HepG2 (cell line): Measurements from ENCODE around the gene SPDYE4. TPM values are rescaled to one million over a fixed set of nuclear protein-coding genes. Genes with fewer than 3 reads are reported as not detected.

Source experiments
- ATAC-seq: fragments of 200-7000 bp; cut with Tn5 transposase; 3 replicates; pipeline ENCODE4 v1.9.1; 2020; ENCODE audit warnings: mild to moderate bottlenecking, moderate library complexity
- BruUV-seq: library from RNA; stranded (reverse); fragments of 400-500 nt; replicated peaks from 2 replicates; lab custom pipeline; 2021; lab: Mats Ljungman, UMichigan
- CTCF ChIA-PET: fragments of 300-600 bp; formaldehyde crosslinking; extraction: SDS; loops from one replicate; lab custom pipeline; 2021; ENCODE audit warnings: low total read pairs, inconsistent platforms, low intra/inter-chr PET ratio; lab: Yijun Ruan, JAX
- POLR2A ChIA-PET: fragments of 350-600 bp; sonication (Branson Sonifier 250); formaldehyde crosslinking; loops from one replicate; lab custom pipeline; 2020; ENCODE audit warnings: antibody characterized with exemption, inconsistent platforms; lab: Yijun Ruan, JAX
- DNase-seq: peaks from one replicate; pipeline ENCODE4 v3.0.0-alpha.2; 2015; ENCODE audit warnings: low spot score
- FAIRE-seq: peaks from 3 replicates; lab custom pipeline; 2011; peaks lifted over from hg19 to GRCh38; lab: Jason Lieb, UNC
- H2AFZ ChIP-seq: one replicate; pipeline ENCODE4 v1.6.1; 2011; ENCODE audit warnings: low read length, inconsistent platforms
- H3K27ac ChIP-seq: fragments of 300-600 bp; 3 replicates; pipeline ENCODE4 v1.8.0; 2011; ENCODE audit warnings: mixed run types, mild to moderate bottlenecking, mixed read lengths, low read length, inconsistent platforms; ENCODE audit not compliant: insufficient read depth; ENCODE audit errors: extremely low read length
- H3K27me3 ChIP-seq, 2 experiments: fragments of 200-600 bp in 1 of 2; 2 replicates in 1 of 2; 3 replicates in 1 of 2; pipeline versions ENCODE4 v1.6.0 to v1.8.0; 2011; ENCODE audit warnings: low read length in 2 of 2, mild to moderate bottlenecking in 2 of 2, moderate library complexity in 2 of 2, inconsistent platforms in 1 of 2; ENCODE audit not compliant: insufficient read depth in 2 of 2, control insufficient read depth in 1 of 2
- H3K36me3 ChIP-seq, 2 experiments: fragments of 200-600 bp in 1 of 2; replicated peaks in 1 of 2; 2 replicates in 1 of 2; 3 replicates in 1 of 2; pipeline versions ENCODE4 v1.5.1 to v1.8.0; 2011; ENCODE audit warnings: low read length in 2 of 2, inconsistent platforms in 1 of 2; ENCODE audit not compliant: insufficient read depth in 2 of 2, control insufficient read depth in 1 of 2
- H3K4me1 ChIP-seq: 2 replicates; pipeline ENCODE4 v1.5.1; 2012; ENCODE audit warnings: low read length, inconsistent platforms; ENCODE audit not compliant: insufficient read depth
- H3K4me2 ChIP-seq: 2 replicates; pipeline ENCODE4 v1.6.0; 2011; ENCODE audit warnings: low read depth, low read length, inconsistent platforms
- H3K4me3 ChIP-seq, 3 experiments: fragments of 200-600 bp in 1 of 3; sonication (generic), shearing (Covaris generic) in 1 of 3; replicated peaks in 1 of 3; 2 replicates each; pipeline ENCODE4 v1.5.1; 2011 to 2016; ENCODE audit warnings: low read length in 3 of 3, inconsistent platforms in 2 of 3, low read depth in 2 of 3, mild to moderate bottlenecking in 2 of 3, control low read depth in 1 of 3, mixed read lengths in 1 of 3; ENCODE audit not compliant: insufficient read depth in 1 of 3
- H3K79me2 ChIP-seq: one replicate; pipeline ENCODE4 v1.6.1; 2011; ENCODE audit warnings: low read length, inconsistent platforms; ENCODE audit not compliant: insufficient read depth
- H3K9ac ChIP-seq: 2 replicates; pipeline ENCODE4 v1.6.0; 2011; ENCODE audit warnings: mild to moderate bottlenecking, low read depth, low read length, inconsistent platforms; ENCODE audit not compliant: insufficient read depth
- H3K9me3 ChIP-seq: 2 replicates; pipeline ENCODE4 v1.5.1; 2012; ENCODE audit warnings: mild to moderate bottlenecking, low read length
- H4K20me1 ChIP-seq: 2 replicates; pipeline ENCODE4 v1.6.0; 2011; ENCODE audit warnings: inconsistent platforms, mild to moderate bottlenecking, low read length, moderate library complexity; ENCODE audit not compliant: insufficient read depth
- GABPB1 ChIP-seq: IDR thresholded peaks from 2 replicates; pipeline ENCODE4 v1.6.1; 2016; ENCODE audit warnings: mild to moderate bottlenecking, missing genetic modification reagents, moderate library complexity, missing compliant biosample characterization
- PHF21A ChIP-seq: sonication (generic); formaldehyde crosslinking; IDR thresholded peaks from 2 replicates; pipeline ENCODE4 v1.5.0; 2020; ENCODE audit warnings: mild to moderate bottlenecking, missing genetic modification reagents
- STAG1 ChIP-seq: sonication (generic); formaldehyde crosslinking; IDR thresholded peaks from 2 replicates; pipeline ENCODE4 v1.4.0; 2020; ENCODE audit warnings: missing genetic modification reagents
- ZNF574 ChIP-seq: sonication (generic); formaldehyde crosslinking; IDR thresholded peaks from 2 replicates; pipeline ENCODE4 v1.4.0; 2020; ENCODE audit warnings: missing genetic modification reagents
- ZNF670 ChIP-seq: sonication (generic); formaldehyde crosslinking; IDR thresholded peaks from 2 replicates; pipeline ENCODE4 v1.8.0; 2022; ENCODE audit warnings: mild to moderate bottlenecking, missing genetic modification reagents, borderline replicate concordance
- WGBS: methylation state at CpG from one replicate; pipeline ENCODE4 v1.1.6; 2017; ENCODE audit warnings: low lambda C conversion rate; 5-methylcytosine and 5-hydroxymethylcytosine counted together
- in situ Hi-C: cut with HindIII; loops from 2 replicates; pipeline ENCODE4 v1.10.0; 2017; ENCODE audit warnings: low pct_unique_long_range_greater_than_20kb; ENCODE audit not compliant: extremely low pct_ligation_motif_present
- intact Hi-C: fragments of 100-400 bp; cut with micrococcal nuclease; formaldehyde crosslinking; loops from one replicate; pipeline ENCODE4 v1.10.0; 2022; ENCODE audit not compliant: unreplicated experiment
- polyA plus RNA-seq, 8 experiments: library from polyadenylated mRNA; depleted of rRNA in 3 of 8; stranded (reverse) in 7 of 8; unstranded in 1 of 8; fragments of >200 nt; fragmentation: Illumina TruSeq in 4 of 8; extraction: Trizol in 4 of 8; gene quantifications; 2 replicates each; pipeline versions ENCODE4 v1.2.1 to v1.2.3, GENCODE V29; 2011 to 2016; ENCODE audit warnings: low read depth in 4 of 8, missing spikeins in 1 of 8, mixed read lengths in 1 of 8; ENCODE audit not compliant: insufficient read depth in 1 of 8
- total RNA-seq, 5 experiments: library from RNA; depleted of rRNA; stranded (reverse); fragments of >200 nt; fragmentation: Illumina TruSeq; extraction: Trizol; gene quantifications; 2 replicates each; pipeline ENCODE4 v1.2.3, GENCODE V29; 2016; ENCODE audit warnings: low read depth in 1 of 5
- TF ChIP-seq, protein P1 (sequence below): sonication (generic); formaldehyde crosslinking; IDR thresholded peaks from 2 replicates; pipeline ENCODE4 v1.4.0; 2020; ENCODE audit warnings: missing genetic modification reagents
- TF ChIP-seq, protein P2 (sequence below): sonication (generic); formaldehyde crosslinking; IDR thresholded peaks from 2 replicates; pipeline ENCODE4 v1.5.0; 2020; ENCODE audit warnings: mild to moderate bottlenecking, missing genetic modification reagents, moderate library complexity

SPDYE4 gene
- total and polyA plus RNA-seq, 2 of the 13 experiments (the other 11 are each of a cell fraction or from before 2014, with no cell fraction given) = not detected

DNA sequence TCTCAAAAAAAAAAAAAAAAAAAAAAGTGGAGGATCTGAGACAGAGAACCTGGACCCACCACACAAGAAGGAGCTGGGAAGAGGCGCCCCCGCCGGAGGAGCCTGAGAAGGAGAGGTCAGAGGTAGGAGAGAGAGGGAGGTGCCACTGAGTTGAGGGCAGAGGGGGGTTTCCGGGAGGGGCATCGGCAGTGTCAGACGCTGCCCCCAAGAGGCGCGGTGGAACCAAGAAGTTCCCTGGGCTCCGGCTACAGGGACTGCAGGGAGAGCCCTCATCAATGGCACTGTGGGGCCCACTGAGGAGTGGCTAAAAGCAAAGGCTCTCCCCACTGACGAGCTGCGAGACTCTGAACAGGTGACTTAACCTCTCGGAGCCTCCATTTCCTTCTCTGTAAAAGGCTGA lies 17.9 kb downstream of the SPDYE4 start:
- Histone ChIP-seq H3K4me1 (no peaks in the 10 kb centered on the region), H2AFZ (no peak overlapping the region), H3K9me3 (no peaks in the 10 kb centered on the region), H3K27ac (no peak overlapping the region), H3K9ac (no peak overlapping the region), H4K20me1 (no peaks in the 10 kb centered on the region), H3K4me3 (no peak overlapping the region; a peak in 1 of 6 replicates), H3K79me2 (no peaks in the 10 kb centered on the region), H3K4me2 (peak overlapping the region; percentile 39; the same call in 1 of the 2 replicates), H3K27me3 (peaks cover 0 to 14% of the 10 kb centered on the region in 2 experiments; a peak in 4 of 5 replicates), H3K36me3 (no peaks in the 10 kb centered on the region)
- DNase-seq = no peak
- POLR2A ChIA-PET = no interaction called here
- no peak for ATAC-seq
- intact Hi-C loops = no loop called here
- in situ Hi-C loops = loop anchor here (10.0 kb wide), 2 partner anchors 166 to 336 kb away; no protein-coding TSS in a partner anchor
- CTCF ChIA-PET = no interaction called here
- BruUV-seq = no TSS peak
- TF ChIP-seq STAG1 = peak; percentile 7; the same call in 1 of the 2 replicates
- peak; percentile 37; the same call in 1 of the 2 replicates for TF ChIP-seq GABPB1 (CRISPR knock-in tag)
- TF ChIP-seq, protein P1, sequence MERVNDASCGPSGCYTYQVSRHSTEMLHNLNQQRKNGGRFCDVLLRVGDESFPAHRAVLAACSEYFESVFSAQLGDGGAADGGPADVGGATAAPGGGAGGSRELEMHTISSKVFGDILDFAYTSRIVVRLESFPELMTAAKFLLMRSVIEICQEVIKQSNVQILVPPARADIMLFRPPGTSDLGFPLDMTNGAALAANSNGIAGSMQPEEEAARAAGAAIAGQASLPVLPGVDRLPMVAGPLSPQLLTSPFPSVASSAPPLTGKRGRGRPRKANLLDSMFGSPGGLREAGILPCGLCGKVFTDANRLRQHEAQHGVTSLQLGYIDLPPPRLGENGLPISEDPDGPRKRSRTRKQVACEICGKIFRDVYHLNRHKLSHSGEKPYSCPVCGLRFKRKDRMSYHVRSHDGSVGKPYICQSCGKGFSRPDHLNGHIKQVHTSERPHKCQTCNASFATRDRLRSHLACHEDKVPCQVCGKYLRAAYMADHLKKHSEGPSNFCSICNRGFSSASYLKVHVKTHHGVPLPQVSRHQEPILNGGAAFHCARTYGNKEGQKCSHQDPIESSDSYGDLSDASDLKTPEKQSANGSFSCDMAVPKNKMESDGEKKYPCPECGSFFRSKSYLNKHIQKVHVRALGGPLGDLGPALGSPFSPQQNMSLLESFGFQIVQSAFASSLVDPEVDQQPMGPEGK (CRISPR knock-in tag) = 0 out of 2 replicates have a peak, but pooled peaks have one; percentile 15
- TF ChIP-seq ZNF574 (CRISPR knock-in tag) = peak; percentile 64
- TF ChIP-seq ZNF670 = no peak
- no peak for TF ChIP-seq PHF21A (CRISPR knock-in tag)
- TF ChIP-seq, protein P2, sequence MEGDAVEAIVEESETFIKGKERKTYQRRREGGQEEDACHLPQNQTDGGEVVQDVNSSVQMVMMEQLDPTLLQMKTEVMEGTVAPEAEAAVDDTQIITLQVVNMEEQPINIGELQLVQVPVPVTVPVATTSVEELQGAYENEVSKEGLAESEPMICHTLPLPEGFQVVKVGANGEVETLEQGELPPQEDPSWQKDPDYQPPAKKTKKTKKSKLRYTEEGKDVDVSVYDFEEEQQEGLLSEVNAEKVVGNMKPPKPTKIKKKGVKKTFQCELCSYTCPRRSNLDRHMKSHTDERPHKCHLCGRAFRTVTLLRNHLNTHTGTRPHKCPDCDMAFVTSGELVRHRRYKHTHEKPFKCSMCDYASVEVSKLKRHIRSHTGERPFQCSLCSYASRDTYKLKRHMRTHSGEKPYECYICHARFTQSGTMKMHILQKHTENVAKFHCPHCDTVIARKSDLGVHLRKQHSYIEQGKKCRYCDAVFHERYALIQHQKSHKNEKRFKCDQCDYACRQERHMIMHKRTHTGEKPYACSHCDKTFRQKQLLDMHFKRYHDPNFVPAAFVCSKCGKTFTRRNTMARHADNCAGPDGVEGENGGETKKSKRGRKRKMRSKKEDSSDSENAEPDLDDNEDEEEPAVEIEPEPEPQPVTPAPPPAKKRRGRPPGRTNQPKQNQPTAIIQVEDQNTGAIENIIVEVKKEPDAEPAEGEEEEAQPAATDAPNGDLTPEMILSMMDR (CRISPR knock-in tag) = peak; percentile 28
- WGBS = 55% methylated on average over 6 of the region's 12 CpGs
- no peak for FAIRE-seq
